ENCODE data around the gene CLEC14A. TPM values are rescaled to one million over a fixed set of nuclear protein-coding genes. Genes with fewer than 3 reads are reported as not detected.

Gene CLEC14A
- total and polyA plus RNA-seq, 4 donors = 6.4 to 7.3 (median 7.1) TPM

- no peaks in the 10 kb centered on the region for H3K36me3 ChIP-seq (ENCODE audit: control insufficient read depth in 4 of 4, insufficient read depth in 3 of 4, low read depth in 1 of 4, low read length in 3 of 4)
- H3K4me1 ChIP-seq (ENCODE audit: control insufficient read depth in 4 of 4, insufficient read depth in 4 of 4, low read length in 3 of 4) = peaks cover 4 to 40% (median 26%) of the 10 kb centered on the region in 4 donors
- H3K4me3 ChIP-seq (ENCODE audit: low read depth in 1 of 3, low read length in 3 of 3) = peak overlapping the region in 1 of 3 donors; percentile 43
- H3K27me3 ChIP-seq (ENCODE audit: control insufficient read depth in 4 of 4, insufficient read depth in 4 of 4, low read length in 3 of 4) = no peaks in the 10 kb centered on the region
- WGBS = 31% methylated on average over 34 of the region's 34 CpGs
- H3K9me3 ChIP-seq (ENCODE audit: control insufficient read depth in 4 of 4, low read length in 3 of 4) = no peaks in the 10 kb centered on the region
- DNase-seq (ENCODE audit: low spot score) = no peak
- H3K27ac ChIP-seq (ENCODE audit: low read depth in 1 of 2, low read length in 2 of 2) = no peak overlapping the region
- TF ChIP-seq EGR1 (IDR thresholded peaks at IDR 0.05; ENCODE audit: low read depth in 2 of 2) (no peak), JUND (IDR thresholded peaks at IDR 0.05) (no peak), REST (IDR thresholded peaks at IDR 0.05) (no peak), SP1 (IDR thresholded peaks at IDR 0.05) (no peak), NR2F2 (IDR thresholded peaks at IDR 0.05) (no peak), FOXA2 (IDR thresholded peaks at IDR 0.05) (no peak), TAF1 (conservative IDR thresholded peaks at IDR 0.05) (no peak), CTCF (IDR thresholded peaks at IDR 0.05; ENCODE audit: low read depth, low read length, missing input control) (no peak), YY1 (IDR thresholded peaks at IDR 0.05) (no peak), MAX (IDR thresholded peaks at IDR 0.05) (no peak)
- TF ChIP-seq, protein P1, sequence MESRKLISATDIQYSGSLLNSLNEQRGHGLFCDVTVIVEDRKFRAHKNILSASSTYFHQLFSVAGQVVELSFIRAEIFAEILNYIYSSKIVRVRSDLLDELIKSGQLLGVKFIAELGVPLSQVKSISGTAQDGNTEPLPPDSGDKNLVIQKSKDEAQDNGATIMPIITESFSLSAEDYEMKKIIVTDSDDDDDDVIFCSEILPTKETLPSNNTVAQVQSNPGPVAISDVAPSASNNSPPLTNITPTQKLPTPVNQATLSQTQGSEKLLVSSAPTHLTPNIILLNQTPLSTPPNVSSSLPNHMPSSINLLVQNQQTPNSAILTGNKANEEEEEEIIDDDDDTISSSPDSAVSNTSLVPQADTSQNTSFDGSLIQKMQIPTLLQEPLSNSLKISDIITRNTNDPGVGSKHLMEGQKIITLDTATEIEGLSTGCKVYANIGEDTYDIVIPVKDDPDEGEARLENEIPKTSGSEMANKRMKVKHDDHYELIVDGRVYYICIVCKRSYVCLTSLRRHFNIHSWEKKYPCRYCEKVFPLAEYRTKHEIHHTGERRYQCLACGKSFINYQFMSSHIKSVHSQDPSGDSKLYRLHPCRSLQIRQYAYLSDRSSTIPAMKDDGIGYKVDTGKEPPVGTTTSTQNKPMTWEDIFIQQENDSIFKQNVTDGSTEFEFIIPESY (IDR thresholded peaks at IDR 0.05) = no peak
- H3K9ac ChIP-seq (ENCODE audit: low read depth in 1 of 2, low read length in 2 of 2) = no peak overlapping the region
Observed at GRCh38 chr14:38211255-38211735, 44.6 kb downstream of the CLEC14A start.

DNA sequence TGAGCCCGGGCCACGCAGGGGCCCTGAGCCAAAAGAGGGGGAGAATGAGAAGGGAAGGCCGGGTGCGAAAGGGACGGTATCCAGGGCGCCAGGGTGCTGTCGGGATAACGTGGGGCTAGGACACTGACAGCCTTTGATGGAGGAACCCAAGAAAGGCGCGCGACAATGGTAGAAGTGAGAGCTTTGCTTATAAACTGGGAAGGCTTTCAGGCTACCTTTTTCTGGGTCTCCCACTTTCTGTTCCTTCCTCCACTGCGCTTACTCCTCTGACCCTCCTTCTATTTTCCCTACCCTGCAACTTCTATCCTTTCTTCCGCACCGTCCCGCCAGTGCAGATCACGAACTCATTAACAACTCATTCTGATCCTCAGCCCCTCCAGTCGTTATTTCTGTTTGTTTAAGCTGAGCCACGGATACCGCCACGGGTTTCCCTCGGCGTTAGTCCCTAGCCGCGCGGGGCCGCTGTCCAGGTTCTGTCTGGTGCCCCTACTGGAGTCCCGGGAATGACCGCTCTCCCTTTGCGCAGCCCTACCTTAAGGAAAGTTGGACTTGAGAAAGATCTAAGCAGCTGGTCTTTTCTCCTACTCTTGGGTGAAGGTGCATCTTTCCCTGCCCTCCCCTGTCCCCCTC lies 45.2 kb downstream of the CLEC14A start:
- Histone ChIP-seq H3K9me3 (ENCODE audit: control insufficient read depth in 4 of 4, low read length in 3 of 4) (no peaks in the 10 kb centered on the region), H3K4me1 (ENCODE audit: control insufficient read depth in 4 of 4, insufficient read depth in 4 of 4, low read length in 3 of 4) (peaks cover 4 to 40% (median 26%) of the 10 kb centered on the region in 4 donors), H3K27me3 (ENCODE audit: control insufficient read depth in 4 of 4, insufficient read depth in 4 of 4, low read length in 3 of 4) (no peaks in the 10 kb centered on the region), H3K4me3 (ENCODE audit: low read depth in 1 of 3, low read length in 3 of 3) (peak overlapping the region; percentile 20 to 43 (median 20)), H3K27ac (ENCODE audit: low read depth in 1 of 2, low read length in 2 of 2) (no peak overlapping the region), H3K36me3 (ENCODE audit: control insufficient read depth in 4 of 4, insufficient read depth in 3 of 4, low read depth in 1 of 4, low read length in 3 of 4) (no peaks in the 10 kb centered on the region), H3K9ac (ENCODE audit: low read depth in 1 of 2, low read length in 2 of 2) (no peak overlapping the region)
- DNase-seq (ENCODE audit: low spot score) = no peak
- WGBS = 19% methylated on average over 29 of the region's 29 CpGs
- TF ChIP-seq YY1 (IDR thresholded peaks at IDR 0.05) = no peak
- TF ChIP-seq FOXA2 (IDR thresholded peaks at IDR 0.05) = no peak
- no peak for TF ChIP-seq GABPA (IDR thresholded peaks at IDR 0.05 in 1 of 2, conservative IDR thresholded peaks at IDR 0.05 in 1 of 2)
- TF ChIP-seq, protein P1 (IDR thresholded peaks at IDR 0.05) = no peak
- TF ChIP-seq CTCF (IDR thresholded peaks at IDR 0.05; ENCODE audit: low read depth, low read length, missing input control) = peak; percentile 14
- TF ChIP-seq HNF4G (IDR thresholded peaks at IDR 0.05) = no peak
- TF ChIP-seq FOXA1 (IDR thresholded peaks at IDR 0.05) = no peak
- TF ChIP-seq SP1 (IDR thresholded peaks at IDR 0.05) = no peak
- no peak for TF ChIP-seq RXRA (IDR thresholded peaks at IDR 0.05)
- no peak for TF ChIP-seq EGR1 (IDR thresholded peaks at IDR 0.05; ENCODE audit: low read depth in 2 of 2)
- TF ChIP-seq, protein P2, sequence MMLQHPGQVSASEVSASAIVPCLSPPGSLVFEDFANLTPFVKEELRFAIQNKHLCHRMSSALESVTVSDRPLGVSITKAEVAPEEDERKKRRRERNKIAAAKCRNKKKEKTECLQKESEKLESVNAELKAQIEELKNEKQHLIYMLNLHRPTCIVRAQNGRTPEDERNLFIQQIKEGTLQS (IDR thresholded peaks at IDR 0.05) = no peak
- TF ChIP-seq NR2F2 (IDR thresholded peaks at IDR 0.05) = no peak
- TF ChIP-seq TAF1 (conservative IDR thresholded peaks at IDR 0.05) = no peak
- TF ChIP-seq MAX (IDR thresholded peaks at IDR 0.05) = no peak
